NCI-H1417 (cell line): ENCODE data around the gene LRIG3.

Experiments used
- DNase-seq, 3 experiments: peaks; one replicate each; lab custom pipeline; 2025; lab: John Stamatoyannopoulos, UW

The LRIG3 gene

GRCh38 chr12:58932806-58933681, 12.7 kb upstream of the LRIG3 start:
- no peak for DNase-seq

DNA sequence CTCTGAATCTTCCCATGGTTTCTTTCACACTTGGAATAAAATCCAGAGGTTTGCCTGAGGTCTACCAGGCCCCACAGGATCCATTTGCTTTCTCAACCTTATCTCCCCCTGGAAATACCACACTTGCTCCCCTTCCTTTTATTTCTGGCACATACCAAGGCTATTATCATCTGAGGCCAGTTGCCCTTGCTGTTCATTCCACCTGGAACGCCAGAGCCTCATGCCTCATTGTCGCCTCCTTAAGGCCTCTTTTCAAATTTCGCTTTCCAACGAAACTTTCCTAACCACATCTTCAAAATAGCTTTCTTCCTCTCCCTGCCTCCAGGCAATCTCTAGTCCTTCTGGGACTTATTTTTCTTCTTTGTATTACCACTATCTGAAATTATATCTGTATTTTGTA, 11.2 kb upstream of the LRIG3 start:
- DNase-seq: peak in 1 of 3 experiments; percentile 8

DNA sequence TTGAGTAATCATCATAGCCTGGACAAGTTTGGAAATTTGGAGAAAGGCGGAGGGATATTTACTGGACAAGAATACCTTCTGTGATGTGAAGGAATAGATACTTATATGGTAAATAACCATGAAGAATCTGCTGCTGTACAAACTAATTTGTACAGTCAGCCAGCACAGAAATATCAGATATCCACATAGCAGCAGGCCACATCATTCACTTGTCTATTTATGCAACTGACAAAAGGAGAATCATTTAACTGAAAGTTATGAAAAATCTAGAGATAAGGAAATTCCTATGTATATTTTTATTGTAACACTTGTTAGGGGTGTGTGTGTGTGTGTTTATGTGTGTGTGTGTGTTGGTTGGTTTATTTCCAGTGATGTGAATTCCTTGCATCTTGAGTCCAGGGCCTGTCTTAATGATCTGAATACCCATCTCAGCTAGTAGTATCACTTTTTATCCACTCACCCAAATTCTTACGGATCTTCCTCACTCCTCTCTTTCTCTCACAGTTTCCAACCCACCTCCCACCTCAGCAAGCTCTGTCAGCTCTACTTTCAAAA, 10.5 kb upstream of the LRIG3 start:
- DNase-seq: no peak

DNA sequence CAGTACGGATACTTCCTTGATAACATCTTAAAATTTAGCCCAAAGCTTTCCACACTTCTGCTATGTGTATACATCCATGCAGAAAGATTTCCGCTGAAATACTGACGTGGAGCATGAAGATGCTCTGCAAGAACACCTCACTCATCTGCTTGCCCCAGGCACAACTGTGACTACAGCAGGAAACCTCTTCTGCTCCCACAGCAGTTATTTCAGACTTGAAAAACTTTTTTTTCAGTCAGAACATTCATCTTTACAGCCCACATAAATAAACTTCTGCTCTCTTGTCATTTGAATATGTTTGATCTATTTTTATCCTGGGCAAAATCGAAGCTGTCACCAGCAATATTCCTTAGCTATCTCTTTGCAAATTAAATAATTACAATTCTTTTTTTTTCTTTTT, 6.8 kb upstream of the LRIG3 start:
- DNase-seq: no peak

DNA sequence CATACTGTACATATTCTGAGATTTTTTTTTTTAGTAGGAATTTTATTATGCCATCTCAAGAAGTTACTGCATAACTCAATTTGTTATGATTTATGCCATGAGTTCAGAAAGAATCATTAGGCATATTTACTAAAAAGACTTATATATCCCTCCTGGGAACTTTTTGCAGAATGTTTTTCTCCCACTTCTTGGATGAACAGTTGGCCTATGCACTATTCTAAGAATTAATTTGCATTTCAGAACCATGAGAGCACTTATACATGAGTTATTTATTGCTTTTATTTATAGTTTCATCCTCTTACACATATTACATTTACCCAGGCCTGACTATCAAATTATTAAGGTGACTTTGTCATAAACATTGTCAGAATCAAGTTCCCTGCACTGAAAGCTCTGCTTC, 6.3 kb upstream of the LRIG3 start:
- DNase-seq: no peak

GRCh38 chr12:58925751-58926150, 5.4 kb upstream of the LRIG3 start:
- no peak for DNase-seq

- DNase-seq: no peak
Observed at GRCh38 chr12:58925111-58925611, 4.9 kb upstream of the LRIG3 start.

DNA sequence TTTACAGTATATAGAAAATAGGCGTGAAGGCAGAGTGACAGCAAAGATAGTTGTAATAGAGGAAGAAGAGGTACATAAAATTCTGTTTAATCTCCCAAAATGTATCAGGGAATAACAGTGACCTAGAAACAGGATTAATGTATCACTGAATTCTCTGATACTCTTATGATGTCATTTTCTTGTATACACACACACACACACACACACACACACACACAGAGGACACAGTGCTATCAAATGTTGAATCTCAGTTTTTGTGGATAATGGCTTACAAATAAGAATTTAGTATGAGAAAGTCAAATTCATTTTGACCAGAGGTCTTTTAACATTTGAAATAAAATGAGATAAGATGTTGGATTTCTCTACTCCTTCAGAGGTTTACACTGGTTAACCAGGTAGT, 4.3 kb upstream of the LRIG3 start:
- DNase-seq: no peak

GRCh38 chr12:58923781-58924180, 3.5 kb upstream of the LRIG3 start:
- DNase-seq: no peak

GRCh38 chr12:58922849-58923248, 2.5 kb upstream of the LRIG3 start:
- no peak for DNase-seq

DNA sequence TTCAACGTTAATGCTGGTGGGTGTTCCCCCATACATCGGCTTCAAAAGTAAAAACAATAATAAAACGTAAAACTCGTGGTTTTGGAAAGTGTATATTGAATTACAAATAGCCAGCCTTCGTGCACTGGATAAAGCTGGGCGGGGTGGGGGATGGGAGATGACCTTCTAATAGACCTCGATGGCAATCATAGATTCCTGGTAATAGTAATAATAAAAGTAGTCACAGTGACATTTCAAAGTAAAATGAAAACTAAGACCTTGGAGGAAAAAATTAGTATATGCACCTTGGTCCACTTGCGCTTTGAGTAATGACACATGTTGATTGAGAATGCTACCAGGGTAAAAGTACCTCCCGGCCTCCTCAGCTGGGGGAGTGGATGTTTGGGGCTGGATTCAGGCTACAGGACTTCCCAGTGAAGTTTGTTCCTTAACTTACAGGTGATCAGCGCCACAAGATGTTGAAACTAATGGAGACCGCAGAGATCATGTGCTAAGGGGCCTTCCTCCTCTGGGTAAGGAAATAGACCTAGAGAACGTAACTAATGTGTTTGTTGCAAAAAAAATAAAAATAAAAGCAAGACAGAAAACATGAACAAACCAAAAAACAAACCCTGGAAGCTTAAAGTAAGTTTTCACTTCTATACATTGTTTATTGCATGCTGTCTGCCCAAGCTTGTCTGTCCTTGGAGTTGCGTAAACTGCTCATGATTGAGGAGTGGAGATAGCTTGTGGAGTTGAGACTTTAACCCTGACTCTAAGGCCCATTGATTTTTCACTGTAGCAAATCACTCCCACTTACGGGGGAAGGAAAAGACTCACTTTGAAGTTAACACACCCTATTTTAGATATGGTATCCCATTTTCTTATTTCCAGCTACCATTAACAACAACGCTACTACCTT, 907 bp upstream of the LRIG3 start:
- DNase-seq: no peak

- peak; percentile 74 to 88 (median 88) for DNase-seq
Observed at GRCh38 chr12:58919231-58920101, 838 bp downstream of the LRIG3 start.

DNA sequence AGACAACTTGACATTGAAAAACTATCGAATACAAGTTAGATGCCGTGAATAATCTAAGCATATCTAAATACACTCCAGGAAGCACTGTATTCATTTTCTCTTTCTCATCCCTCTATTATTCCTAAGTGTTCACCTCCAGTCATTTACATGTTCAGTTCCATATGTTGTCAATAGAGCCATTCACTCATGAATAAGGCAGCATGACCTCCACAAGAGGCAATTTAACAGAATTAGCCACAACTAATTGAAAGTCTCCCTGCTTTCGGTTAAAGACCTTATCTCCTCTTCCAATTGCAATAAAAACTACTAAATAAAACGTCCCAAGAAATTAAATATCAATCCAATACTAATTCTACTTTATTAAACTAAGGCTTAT, 1.8 kb downstream of the LRIG3 start:
- DNase-seq: peak in 2 of 3 experiments; percentile 39 to 83

DNA sequence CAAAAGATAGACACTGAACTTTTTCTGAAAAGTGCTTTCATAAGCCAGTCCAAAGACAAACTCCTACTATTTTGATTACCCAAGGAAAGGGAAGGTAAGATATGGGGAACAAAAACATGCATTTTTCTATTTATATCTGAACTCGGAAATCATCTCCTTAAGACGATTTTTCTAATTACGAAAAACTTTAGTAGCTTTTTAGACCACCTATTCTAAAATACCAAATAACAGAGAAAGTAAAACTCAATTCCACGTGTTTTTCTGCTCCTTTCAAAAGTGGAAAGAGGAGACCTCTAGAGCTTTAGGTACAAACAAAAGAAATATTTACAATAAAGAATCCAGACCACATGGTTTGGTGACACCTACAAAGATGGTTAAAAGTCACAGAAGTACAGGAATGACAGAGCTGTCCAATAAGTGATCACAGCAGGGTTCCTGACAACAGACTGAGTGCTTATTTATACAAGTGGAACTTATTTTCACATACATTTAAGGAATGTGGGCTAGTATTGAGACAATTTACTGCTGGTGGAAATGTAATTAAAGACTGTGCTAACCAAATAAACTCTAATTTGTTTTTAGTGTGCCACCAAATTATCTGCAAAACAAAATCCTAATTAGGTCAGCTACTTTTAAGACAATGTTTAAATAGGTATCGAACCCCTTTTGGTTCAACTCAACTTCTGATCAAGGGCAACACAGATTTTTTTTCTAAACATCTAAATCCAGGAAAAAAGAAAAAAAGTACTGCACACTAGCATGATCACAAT, 2.4 kb downstream of the LRIG3 start:
- peak; percentile 10 to 74 (median 39) for DNase-seq

DNA sequence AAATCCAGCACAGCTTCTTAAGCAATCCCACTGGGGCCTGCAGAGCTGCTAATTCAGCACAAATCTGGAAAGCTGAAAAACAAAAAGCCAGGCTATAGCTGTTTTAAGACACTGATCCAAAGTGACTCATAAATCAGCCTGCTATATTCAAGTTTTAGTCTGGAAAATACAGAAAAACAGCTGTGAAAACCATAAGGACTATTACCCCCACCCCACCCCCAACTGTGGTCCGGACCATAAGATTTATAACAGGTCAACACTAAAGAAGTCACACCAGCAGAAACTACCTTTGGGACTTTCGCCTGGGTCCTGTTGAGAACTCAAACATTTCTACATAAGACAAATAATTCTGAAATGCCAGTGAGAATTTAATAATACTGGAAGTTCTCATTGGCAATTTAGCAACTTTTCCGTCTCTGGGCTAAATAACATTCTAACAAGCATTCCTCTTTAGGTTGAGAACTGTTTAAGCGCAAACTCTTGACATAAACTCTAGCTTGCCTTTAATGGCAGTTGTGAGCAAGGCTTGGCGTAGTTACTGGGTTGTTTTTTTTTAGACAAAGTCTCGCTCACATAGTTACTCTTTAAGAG, 3.3 kb downstream of the LRIG3 start:
- peak in 2 of 3 experiments; percentile 19 to 71 for DNase-seq

- DNase-seq: peak in 2 of 3 experiments; percentile 52 to 58
Observed at GRCh38 chr12:58916161-58916621, 4.1 kb downstream of the LRIG3 start.

GRCh38 chr12:58915634-58916033, 4.7 kb downstream of the LRIG3 start:
- peak; percentile 72 to 93 (median 76) for DNase-seq

DNA sequence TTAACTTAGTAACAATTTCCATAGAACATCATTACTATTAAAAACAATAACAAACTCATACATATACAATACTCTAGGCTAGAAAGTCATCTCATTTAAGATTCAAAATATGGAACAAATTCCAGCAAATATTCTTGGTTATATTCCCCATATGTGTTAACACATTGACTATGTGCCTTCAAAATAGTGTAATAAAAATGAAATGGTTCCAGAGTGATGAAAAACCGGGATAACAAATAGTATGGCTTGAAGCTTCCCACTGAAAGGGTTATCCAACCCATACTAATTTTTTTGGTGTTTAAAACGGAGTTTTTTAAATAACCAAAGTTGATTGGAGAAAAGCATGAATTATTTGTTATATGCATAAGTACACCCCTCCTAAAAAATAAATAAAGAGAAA, 5.3 kb downstream of the LRIG3 start:
- no peak for DNase-seq

GRCh38 chr12:58914457-58914856, 5.8 kb downstream of the LRIG3 start:
- peak; percentile 24 to 70 (median 35) for DNase-seq

- DNase-seq: no peak
Observed at GRCh38 chr12:58907391-58907790, 12.9 kb downstream of the LRIG3 start.
